HG02973 (cell line): ENCODE results near the gene PEX14.
"Not testable (repeated sequence)": the region's sequence is repeated elsewhere in the genome, so short reads cannot be mapped to it uniquely, and the experiment has no call there.

Experiments
- ATAC-seq: cut with Tn5 transposase; IDR thresholded peaks from one replicate; pipeline ENCODE4 v1.9.1; 2021; ENCODE audit warnings: moderate library complexity; ENCODE audit not compliant: unreplicated experiment

The PEX14 gene, protein sequence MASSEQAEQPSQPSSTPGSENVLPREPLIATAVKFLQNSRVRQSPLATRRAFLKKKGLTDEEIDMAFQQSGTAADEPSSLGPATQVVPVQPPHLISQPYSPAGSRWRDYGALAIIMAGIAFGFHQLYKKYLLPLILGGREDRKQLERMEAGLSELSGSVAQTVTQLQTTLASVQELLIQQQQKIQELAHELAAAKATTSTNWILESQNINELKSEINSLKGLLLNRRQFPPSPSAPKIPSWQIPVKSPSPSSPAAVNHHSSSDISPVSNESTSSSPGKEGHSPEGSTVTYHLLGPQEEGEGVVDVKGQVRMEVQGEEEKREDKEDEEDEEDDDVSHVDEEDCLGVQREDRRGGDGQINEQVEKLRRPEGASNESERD

DNA sequence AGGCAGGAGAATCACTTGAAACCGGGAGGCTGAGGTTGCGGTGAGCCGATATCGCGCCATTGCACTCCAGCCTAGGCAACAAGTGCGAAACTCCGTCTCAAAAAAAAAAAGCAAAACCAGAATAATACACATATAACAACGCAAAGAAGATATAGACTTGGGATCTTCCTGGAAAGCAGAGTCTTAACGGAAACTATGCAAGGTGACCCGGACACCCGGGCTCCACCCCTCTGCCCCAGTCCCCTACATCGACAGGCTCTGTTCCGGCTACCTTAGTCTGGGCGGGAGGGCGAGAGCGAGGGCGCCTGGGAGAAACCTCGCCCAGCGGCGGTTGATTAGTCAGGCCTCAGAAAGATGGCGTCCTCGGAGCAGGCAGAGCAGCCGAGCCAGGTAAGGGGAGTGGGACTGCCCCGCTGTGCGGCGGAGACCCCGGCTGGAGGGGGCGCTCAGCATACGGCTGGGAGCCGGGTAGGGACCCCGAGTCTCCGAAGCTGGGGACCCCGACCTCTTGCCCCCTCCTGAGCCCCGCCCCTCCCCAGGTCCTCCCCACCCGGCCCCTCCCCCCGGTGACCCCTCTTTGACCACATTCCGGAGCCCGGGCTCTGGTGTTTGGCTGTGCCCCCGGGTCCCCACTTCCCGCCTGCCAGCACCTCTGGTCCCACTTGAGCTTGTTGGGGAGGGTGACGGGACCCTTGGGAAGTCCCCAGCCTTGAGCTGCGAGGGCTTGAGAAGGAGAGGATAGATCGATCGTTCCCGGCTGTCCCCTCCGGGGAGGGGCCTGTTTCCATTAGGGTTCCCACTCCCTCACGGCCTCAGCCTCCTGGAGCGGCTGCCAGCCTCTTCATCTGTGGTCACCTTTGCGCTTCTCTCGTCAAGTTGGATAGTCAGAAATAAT, at the start of gene PEX14:
Gene PEX14, plus strand, starts transcription at position 338 of the 895 bp plus-strand sequence. Its CDS starts 17 bp downstream, at position 355.
- ATAC-seq, result peak; percentile 71

GRCh38 chr1:10425826-10426534, 48.8 kb upstream of the PEX14 start:
- ATAC-seq, result not testable (repeated sequence)

GRCh38 chr1:10426535-10426848, 48.3 kb upstream of the PEX14 start:
- ATAC-seq, result not testable (repeated sequence)

GRCh38 chr1:10428984-10429383, 45.8 kb upstream of the PEX14 start:
- no peak for ATAC-seq

- ATAC-seq, result peak; percentile 8
Observed at GRCh38 chr1:10429868-10430215, 44.9 kb upstream of the PEX14 start.

GRCh38 chr1:10430216-10431069, 44.3 kb upstream of the PEX14 start, which contains the start of gene CENPS:
CENPS (plus strand) TSS chr1:10430433; CDS start chr1:10430518, 85 bp downstream.
- peak; percentile 63 for ATAC-seq

- no peak for ATAC-seq
Observed at GRCh38 chr1:10431070-10431730, 43.5 kb upstream of the PEX14 start.

DNA sequence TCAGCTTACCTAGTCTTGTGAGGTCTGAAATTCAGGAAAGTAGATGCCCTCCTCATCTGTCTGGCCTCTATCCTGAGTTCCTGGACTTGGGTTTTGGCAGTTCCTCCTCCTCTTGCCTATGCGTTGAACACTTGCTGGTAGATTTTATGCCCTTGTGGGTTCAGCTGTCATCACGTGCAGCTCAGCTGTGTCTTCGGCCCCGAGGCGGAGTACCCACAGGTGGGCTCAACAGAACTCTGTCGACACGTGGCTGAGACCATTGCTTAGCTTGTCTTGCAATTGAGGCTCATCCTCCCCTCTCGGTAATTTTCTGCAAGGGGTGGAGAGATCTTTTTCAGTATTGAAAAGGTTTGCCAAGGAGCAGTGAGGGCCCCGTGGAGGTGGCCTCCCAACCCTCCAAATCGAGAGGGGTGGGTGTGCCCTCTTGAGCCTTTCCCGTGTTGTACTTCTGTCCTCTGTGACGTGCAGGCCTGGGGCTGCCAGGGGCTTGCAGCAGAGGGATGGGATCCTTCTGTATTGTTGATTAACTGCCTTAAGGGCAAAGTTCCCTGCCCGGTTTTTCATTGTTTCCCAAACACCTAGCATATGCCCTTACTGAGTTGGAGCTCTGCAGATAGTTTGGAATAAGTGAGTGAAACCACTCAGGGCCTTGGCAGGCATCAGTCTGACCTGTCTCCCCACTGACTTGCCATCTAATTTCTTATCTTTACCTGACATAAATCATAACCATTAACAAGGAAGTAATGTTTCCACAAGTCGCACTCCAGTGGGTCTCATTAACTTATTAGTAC, 41.6 kb upstream of the PEX14 start:
- no peak for ATAC-seq

- ATAC-seq, result no peak
Observed at GRCh38 chr1:10433790-10434189, 41.0 kb upstream of the PEX14 start.

- no peak for ATAC-seq
Observed at GRCh38 chr1:10434590-10434989, 40.2 kb upstream of the PEX14 start.

DNA sequence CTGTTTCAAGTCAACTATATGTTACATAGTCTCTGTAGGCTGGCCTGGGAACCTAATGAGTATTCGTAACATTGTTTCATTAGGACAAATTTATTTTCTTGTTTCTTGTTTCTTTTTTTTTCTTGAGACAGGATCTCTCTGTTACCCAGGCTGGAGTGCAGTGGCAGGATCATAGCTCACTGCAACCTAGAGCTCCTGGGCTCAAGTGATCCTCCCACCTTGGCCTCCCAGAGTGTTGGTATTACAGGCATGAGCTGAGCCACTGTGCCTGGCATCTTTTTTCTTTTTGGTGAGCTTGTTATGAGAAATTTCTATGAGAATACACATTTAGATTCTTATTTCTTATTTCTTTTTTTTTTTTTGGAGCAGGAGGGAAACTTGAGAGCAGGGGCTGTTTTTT, 37.7 kb upstream of the PEX14 start:
- no peak for ATAC-seq

DNA sequence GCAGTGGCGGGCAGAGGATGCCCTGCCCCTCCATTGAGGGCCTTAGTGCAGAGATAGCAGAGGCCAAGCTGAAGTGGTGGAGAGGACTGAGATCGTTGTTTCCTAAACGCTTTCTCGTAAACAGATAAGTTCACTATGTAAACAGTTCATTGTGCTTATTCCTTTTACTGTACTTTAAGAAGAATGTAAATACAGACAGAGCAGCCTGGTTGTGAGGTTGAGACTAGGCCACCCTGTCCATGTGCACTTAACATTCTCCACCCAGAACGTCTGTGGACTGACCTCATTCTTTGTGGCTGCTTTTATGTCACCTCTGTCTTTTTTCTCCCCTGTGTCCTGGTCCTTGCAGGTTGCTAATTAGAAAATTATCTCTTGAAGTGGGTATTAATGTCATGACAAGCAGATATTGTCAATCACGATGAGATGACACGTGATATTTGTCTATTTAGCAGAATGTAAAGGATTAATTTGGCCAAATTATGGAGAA, 36.0 kb upstream of the PEX14 start:
- ATAC-seq, result no peak

DNA sequence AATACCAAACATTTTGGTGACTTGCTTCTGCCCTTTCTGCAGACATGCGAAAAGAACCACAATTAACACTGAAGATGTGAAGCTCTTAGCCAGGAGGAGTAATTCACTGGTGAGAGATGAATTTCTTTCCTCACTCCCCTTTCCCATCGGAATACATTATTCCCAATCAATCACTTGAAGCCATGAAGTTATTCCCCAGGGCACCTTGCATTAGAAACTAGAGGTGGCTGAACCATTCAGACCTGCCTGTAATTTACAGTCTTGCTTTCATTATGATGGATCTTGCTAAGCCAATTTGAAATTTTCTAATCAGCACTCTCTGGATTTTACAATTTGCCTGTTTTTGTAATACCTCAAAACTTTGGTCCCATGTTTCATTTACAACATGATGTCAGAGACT, 34.4 kb upstream of the PEX14 start:
- no peak for ATAC-seq

DNA sequence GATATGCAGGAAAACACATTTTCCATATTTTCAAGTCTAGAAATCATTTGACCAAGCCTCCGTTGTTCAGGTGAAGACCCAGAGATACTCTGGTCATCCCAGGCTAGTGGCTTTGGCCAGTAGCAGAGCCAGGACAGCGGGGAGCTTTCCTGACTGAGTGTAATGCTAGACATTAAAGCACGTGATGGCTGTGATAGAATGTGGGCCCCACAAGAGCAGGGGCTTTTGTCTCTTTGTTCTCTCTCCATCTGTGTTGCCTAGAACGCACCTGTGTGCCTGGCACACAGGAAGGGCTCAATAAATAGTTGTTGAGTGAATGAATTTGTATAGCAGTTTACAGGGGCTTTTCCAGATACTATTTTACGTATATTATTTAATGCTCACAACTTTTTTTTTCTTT, 34.0 kb upstream of the PEX14 start:
- no peak for ATAC-seq

DNA sequence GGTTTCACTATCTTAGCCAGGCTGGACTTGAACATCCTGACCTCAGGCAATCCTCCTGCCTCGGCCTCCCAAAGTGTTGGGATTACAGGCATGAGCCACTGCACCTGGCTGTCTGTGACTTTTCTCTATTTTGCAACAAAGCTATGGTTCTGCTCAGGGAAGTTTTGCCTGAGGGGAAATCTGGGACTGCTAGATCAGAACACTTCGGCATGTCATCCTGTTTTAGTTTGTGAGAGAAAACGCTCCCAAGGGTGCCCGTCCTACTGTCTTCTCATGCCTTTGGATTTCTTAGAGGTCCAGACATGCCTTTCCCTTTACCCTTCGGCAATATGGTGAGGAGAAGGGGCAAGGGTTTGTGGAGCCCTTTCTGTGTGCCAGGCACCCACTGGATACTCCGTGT, 30.5 kb upstream of the PEX14 start:
- no peak for ATAC-seq

DNA sequence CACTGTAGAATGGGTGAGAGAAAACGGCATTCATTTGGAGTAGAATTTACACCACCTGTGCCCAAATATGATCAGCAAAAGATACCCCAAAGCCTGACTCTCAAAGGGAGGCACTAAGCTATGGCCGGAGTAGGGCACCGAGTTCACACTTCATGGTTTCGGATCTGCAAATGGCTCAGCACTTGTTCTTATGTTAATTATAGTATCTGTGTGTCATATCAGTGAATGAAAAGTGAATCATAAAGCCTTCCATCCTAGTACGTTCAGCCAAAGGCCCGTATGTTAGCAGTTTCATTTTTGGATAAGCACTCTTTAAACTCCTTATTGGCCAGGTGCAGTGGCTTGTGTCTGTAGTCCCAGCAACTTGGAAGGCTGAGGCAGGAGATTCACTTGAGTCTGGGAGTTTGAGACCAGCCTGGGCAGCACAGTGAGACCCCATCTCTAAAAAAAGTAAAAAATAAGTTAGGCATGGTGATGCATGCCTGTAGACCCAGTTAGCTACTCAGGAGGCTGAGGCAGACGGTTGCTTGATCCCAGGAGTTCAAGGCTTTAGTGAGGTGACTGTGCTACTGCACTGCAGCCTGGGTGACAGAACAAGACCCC, 29.9 kb upstream of the PEX14 start:
- ATAC-seq, result no peak

DNA sequence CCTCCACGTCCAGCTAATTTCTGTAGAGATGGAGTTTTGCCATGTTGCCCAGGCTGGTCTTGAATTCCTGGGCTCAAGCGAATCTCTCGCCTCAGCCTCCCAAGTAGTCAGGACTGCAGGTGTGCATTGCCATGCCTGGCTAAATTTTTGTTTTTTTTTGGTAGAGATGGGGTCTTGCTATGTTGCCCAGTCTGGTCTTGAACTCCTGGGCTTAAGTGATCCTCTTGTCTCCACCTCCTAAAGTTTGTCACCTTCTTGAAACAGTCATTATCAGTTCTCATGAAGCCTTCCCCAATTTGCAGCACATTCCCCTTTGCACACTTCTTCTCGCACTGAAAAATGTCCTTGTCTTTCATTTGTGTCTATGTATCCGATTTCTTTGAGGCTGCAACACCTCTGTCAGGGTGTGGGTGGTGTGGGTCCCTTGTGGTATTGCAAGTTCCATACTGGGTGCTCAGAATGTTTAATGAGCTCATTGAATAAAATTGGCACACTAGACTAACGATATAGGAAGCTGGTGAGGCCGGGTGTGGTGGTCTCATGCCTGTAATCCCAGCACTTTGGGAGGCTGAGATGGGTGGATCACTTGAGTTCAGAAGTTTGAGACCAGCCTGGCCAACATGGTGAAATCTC, 27.8 kb upstream of the PEX14 start:
- ATAC-seq, result no peak

GRCh38 chr1:10449751-10450150, 25.0 kb upstream of the PEX14 start, which contains the start of gene CORT:
CORT (plus strand) TSS chr1:10450031; CDS start chr1:10450224, 193 bp downstream.
- no peak for ATAC-seq
